Measurements from ENCODE around the gene CYP24A1.
A peak's percentile ranks its signal among the peaks of the same experiment; 100 is the strongest.

The CYP24A1 gene

GRCh38 chr20:54155736-54156317 is 18.0 kb downstream of the CYP24A1 start:
- DNase-seq: no peak

DNA sequence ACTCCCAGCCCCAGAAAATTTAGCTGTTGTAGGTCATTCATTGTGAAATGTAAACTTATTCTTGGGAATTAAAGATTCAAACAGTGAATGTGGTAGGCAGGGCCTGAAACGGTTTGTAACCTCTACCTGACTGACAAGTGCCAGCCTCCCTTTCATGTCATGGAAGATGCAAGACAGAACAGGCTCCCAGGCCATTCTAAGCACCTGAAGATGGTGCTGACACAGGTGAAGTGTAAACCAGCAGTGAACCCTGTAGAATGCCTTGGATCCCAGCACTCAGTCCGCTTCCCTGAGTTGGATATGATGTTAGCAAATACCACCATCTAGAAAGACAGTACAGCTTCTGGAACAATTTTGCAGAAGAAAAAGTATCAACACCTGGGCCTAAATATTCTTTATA is 19.3 kb downstream of the CYP24A1 start:
- no peak for DNase-seq

DNA sequence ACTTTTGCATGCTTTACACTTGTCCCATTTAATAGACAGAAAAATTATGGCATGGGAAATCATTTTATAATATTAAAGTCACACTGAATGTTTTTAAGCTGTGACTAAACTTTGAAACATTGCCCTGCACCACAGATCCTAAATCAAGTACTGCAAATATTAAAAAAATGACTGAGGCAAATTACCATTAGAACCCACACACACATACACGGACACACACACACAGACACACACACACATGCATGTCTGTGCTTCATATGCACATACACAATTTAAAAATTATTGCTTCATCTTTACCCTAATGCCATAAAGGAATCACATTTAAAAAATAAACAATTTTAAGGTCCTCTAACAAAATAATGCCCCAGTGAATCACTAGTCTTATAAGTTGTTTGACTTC is 19.9 kb downstream of the CYP24A1 start:
- no peak for DNase-seq

GRCh38 chr20:54153041-54153327 is 20.8 kb downstream of the CYP24A1 start:
- no peak for DNase-seq

- DNase-seq: no peak
Measured at GRCh38 chr20:54152227-54153040, 21.4 kb downstream of the CYP24A1 start.

DNA sequence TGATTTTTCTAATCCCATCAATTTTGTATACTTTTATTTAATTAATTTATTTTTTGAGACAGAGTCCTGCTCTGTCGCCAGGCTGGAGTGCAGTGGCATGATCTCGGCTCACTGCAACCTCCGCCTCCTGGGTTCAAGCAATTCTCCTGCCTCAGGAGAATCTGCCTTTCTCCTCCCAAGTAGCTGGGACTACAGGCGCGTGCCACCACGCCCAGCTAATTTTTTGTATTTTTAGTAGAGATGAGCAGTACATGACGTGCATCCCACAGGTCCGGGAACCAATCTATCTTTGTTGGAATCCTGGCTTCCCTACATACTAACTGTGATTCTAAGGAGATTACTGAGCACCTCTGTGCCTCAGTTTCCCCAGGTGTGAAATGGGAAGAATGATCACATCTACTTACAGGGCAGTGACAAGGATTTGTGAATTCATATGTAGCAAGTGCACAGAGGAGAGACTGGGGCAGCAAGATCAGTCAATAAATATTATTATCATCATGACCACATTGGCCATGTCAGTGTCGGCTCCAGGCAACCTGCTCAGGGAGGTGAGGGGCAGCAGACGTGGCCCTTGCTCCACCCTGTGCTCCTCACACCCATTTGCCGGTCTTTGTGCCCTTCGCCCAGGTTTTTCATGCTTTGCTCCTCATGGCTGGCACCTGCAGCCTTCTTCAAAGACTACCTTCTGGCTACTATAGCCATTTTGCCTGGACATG is 22.1 kb downstream of the CYP24A1 start:
- DNase-seq: no peak

GRCh38 chr20:54151075-54151439 is 22.7 kb downstream of the CYP24A1 start:
- no peak for DNase-seq

DNA sequence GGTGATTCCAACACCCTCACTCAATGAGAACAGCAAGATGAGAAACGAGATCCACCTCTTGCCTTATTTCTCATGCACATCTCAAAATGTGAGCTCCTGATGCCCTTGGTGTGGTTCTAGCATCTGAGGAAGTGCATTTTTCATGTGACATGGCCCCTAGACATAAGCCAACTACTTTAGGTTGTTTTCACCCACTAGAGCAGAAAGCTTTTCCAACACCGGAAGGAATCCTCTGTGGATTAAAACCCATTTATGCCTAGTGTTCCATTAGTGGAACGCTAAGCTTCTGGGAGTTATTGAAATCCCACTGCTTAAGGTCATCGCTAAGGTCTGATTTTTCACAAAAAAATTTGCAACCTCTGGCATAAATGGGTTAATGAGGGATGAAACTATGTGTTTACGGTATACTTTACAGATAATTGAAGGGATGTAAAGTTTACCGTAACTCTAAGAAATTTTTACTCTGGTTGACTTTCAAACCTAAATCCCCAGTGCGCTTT is 24.0 kb downstream of the CYP24A1 start:
- DNase-seq: no peak

- no peak for DNase-seq
Measured at GRCh38 chr20:54148947-54149764, 24.6 kb downstream of the CYP24A1 start.

GRCh38 chr20:54146672-54147071 is 27.1 kb downstream of the CYP24A1 start:
- DNase-seq: no peak

DNA sequence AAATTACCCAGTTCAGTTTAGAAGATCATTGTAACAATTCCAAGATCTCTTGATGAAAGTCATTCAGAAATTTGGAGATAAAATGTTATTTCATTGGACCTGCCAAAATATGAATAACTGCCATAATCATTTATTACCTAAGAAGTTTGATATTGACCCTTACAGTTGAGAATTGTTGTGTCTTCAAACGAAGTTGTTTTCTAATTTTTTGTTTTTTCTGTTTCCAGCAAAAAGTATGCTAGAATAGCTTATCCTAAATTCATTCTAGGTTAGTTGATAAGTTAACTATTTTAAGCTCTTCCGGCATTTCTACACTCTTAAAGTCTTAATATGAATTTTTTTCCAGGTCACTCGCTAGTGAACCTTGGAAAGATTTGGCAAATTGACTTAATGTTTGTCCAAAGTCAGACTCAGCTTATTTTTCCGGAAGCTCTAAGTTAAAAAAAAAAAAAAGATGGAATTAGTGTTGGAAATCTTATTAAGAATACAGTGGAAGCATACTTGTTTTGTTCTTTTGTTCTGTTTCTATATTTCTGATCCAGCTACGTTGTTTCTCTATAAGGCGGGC is 28.9 kb downstream of the CYP24A1 start:
- DNase-seq: no peak

GRCh38 chr20:54140927-54141566 is 32.7 kb downstream of the CYP24A1 start:
- peak; percentile 81 for DNase-seq

DNA sequence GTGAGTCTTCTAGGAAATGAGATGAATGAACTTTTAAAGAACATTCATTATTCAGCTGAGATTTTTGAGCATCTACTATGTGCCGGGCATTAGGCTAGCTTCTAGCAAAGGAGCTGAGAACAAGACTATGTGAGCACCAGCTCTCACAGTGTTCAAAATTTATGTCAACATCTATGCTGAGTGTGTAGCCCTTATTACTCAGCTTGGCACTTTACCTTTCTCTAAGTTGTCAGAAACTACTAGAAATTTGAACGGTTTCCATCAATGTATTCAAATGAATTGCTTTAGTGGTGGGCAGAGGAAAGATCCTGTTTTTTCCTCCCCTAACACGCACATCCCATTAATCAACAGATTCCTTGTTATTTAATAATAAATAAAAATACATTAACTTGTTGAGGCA is 33.3 kb downstream of the CYP24A1 start:
- no peak for DNase-seq

- DNase-seq: no peak
Measured at GRCh38 chr20:54140067-54140466, 33.7 kb downstream of the CYP24A1 start.

DNA sequence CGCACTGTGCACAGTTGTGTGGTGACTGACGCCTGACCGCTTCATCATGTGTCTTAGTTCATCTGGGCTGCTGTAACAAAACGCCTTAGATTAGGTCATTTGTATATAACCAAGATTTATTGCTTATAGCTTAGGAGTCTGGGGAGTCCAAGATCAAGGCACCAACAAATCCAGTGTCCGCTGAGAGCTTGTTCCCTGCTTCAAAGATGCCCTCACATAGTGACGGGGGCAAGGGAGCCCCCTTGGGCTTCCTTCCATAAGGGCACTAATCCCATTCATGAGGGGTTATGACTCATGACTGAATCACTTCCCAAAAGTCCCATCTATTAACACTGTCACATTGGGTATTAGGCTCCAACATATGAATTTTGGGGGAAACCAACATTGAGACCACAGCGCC is 34.6 kb downstream of the CYP24A1 start:
- DNase-seq: no peak

- no peak for DNase-seq
Measured at GRCh38 chr20:54138427-54138826, 35.4 kb downstream of the CYP24A1 start.

DNA sequence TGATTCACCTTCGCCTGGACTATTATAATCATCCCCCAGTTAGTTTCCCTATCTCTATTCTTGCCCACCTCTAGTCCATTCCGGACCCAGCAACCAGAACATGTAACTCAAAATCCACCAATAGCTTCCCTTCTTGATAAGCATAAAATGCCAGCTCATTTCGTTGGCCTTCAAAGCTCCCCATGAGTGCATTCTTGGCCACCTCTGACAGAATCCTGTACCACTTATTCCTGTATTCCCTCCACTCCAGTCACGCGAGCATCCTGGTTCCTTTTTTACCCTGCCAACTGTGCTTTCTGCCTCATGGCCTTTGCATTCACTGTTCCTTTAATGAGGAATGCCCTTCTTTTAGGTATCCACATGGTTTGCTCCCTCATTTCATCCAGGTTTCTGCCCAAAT is 36.7 kb downstream of the CYP24A1 start:
- DNase-seq: no peak

DNA sequence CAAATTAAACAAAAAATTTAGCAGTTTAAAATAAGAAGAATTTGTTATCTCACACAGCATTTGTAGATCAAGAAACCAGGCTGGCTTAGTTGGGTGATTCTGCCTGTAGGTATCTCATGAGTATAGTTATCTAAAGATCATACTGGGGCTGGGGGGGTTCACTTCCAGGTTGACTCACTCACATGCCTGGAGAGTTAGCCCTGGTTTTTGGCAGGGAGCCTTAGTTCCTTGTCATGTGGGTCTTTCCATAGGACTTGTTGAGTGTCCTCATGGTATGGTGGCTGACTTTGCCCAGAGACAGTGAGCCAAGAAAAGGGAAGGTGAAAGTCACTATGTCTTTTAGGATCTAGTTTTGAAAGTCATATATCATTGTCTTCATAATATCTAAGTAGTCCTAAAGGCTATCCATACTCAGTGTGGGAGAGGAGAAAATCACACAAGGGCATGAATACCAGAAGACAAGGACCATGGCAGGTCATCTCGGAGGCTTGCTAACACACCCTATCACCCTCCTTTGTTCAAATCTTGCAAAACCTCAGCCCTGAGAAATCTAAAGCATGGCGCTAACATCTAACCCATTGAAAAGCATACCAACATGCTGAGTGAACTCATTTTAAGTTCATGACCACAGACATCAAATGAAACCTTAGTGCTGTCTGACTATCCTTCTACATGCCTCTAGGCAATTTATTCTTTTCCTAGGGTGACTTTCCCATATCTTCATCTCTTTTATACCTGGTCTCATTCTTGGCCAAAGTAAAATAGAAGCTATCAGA is 39.2 kb downstream of the CYP24A1 start:
- DNase-seq: peak; percentile 75

DNA sequence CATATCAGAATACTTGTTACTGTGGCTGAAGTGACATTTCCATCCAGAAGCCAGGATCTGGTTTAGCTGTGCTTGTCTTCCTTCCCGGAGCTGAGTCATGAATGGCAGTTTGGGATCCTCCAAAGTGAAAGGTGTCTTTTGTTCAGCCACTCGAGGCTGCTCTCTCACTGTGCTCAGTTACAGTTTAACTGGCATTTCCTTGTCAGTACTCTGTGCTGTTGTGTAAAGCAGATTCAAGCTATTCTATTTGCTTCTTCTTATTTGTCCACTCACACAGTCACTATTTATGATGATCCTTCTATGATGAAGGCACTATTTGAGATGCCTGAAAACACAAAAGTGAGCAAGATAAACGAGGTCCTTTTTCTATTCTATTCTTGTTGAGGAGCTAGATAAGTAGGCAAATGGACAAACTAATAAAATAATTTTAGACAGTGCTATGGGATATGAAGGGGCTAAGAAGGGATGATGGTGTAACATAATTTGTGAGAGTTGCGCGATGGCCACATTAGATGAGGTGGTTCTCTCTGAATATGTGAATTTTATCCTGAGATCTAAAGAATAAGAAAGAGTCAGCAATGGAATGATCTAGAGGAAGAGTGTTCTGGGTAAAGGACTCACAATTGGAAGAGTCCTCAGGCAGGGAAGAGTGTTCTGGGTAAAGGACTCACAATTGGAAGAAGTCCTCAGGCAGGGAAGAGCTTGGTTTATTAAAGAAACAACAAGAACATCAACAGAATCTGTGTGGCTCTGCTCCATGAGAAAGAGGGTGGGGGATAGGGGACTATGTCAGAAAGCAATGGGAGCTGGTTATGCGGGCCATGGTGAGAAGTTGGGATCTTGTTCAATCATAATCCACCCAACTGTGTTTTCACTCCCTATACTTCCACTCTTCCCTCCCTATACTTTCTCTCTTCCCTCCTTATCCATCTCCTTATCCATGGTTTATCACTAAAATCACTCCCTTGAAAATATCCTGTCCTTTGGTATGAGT is 40.1 kb downstream of the CYP24A1 start:
- peak; percentile 29 for DNase-seq

All from fibroblast of skin of scalp (primary cell).